ENCODE measurements around the gene RAPGEF6.
"Not testable (repeated sequence)": the region's sequence is repeated elsewhere in the genome, so short reads cannot be mapped to it uniquely, and the experiment has no call there.

RAPGEF6 gene

DNA sequence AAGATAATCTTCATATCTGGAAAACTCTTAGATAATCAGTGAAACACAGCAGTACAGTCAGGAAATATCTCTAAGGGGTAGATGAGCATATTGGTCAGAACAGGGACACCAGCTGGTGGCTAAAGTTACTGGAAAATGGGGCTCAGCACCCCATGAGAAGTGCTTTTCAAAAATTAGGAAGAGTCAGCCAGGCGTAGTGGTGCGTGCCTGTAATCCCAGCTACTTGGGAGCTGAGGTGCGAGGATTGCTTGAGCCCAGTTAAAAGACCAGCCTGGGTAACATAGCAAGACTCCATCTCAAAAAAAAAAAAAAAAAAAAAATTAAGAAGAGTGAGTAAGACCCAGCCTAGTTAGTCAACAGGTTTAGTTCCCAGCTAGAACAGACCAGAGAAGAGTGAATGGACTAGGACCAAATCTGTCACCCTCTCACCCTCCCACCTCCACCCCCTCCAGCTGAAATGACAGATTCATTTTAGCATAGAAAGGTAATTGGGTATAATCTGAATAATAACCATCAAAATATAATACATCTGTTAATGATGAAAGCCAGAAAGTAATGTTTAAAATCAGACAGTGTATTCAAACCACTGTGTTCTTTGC is 250.3 kb downstream of the RAPGEF6 start:
- no peak for DNase-seq
- in situ Hi-C loops (cut with MboI; ENCODE audit: low pct_unique_long_range_greater_than_20kb, low sequenced_read_pairs) = loop anchor here (25.0 kb wide), 1 partner anchor 222 kb away; the partner anchor contains the start of genes HINT1 and LYRM7

DNA sequence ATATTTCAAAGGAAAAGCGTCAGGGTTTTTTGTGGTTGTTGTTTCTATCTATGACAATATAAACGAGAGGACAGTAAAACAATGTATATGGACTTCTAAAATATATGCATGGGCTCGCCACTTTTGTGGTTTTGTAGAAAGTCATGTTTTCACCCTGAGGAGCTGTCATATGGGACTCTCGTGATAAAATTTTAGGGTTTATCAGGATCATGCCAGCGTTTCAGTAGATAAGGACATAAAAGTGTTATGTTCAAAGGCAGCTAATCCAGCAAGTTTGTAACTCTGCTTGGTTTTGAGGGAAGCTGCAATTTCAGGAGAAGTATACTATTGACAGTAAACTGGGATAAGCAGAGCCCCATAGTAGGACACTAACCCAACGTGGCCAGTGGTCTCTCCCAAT is 250.9 kb downstream of the RAPGEF6 start:
- no peak for DNase-seq
- in situ Hi-C loops (cut with MboI; ENCODE audit: low pct_unique_long_range_greater_than_20kb, low sequenced_read_pairs) = loop anchor here (25.0 kb wide), 1 partner anchor 222 kb away; the partner anchor contains the start of genes HINT1 and LYRM7

DNA sequence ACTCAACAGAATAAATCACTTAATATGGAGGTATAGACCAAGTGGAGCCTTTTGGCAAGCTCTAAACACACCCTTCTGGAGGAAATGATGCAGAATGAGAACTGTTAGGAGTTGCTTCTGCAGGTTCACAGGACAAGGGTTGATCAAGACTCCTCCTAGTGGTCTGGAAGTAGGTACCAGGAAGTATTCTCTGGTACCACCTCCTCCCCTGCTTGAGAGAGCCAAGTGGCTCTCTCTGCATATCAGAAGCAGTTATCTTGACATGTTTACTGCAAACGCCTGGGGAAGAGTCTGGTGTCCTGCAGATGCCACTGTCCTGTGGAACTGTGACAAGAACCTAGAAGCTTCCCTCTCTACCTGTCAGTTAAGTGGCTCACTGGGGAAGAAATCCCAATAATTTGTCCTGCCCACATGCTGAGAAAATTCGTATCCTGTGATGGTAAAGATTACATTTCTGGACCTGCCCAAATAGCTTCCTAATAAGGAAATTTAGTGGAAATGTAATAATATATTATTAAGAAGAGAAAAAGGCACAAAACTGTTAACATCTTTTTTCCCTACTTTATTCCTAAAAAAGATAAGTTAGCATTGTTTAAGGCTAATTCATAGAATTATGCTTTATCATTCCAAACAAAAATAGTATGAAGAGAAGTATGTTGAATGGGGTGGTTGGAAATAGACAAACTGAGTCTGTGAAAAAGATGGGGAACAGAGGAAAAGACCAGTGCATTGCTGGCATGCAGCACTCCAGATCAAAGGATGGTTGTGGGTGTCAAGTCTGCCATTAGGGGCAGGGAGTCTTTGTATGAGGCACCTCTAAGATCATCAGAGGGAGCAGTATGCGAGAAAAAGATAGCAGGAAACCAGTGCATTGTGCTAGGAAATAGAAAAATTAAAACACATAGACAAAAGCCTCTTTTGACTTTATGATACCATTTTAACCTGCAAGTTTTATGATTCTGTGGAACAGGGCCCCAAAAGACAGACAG is 252.3 kb downstream of the RAPGEF6 start:
- peak; percentile 84 for DNase-seq
- in situ Hi-C loops (cut with MboI; ENCODE audit: low pct_unique_long_range_greater_than_20kb, low sequenced_read_pairs) = loop anchor here (25.0 kb wide), 1 partner anchor 220 kb away; the partner anchor contains the start of genes HINT1 and LYRM7

- in situ Hi-C loops (cut with MboI; ENCODE audit: low pct_unique_long_range_greater_than_20kb, low sequenced_read_pairs) = loop anchor here (25.0 kb wide), 1 partner anchor 219 kb away; the partner anchor contains the start of genes HINT1 and LYRM7
- no peak for DNase-seq
Observed at GRCh38 chr5:131381777-131382176, 253.3 kb downstream of the RAPGEF6 start.

DNA sequence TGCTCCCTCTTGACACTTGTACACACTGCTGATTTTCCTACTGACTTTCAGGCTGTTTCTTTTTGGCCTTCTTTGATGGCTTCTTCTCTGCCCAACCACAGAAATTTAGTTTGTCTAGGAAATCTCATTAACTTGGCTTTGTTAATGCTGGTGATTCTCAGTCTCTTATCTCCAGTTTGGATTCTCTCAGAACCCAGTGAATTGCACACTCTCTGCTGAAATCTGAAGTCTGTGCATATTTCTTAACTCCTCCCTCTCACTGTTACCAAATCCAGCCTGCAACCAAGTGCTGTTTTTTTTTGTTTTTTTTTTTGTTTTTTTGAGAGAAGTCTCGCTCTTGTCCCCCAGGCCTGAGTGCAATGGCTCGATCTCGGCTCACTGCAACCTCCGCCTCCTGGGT is 254.0 kb downstream of the RAPGEF6 start:
- in situ Hi-C loops (cut with MboI; ENCODE audit: low pct_unique_long_range_greater_than_20kb, low sequenced_read_pairs) = loop anchor here (25.0 kb wide), 1 partner anchor 219 kb away; the partner anchor contains the start of genes HINT1 and LYRM7

GRCh38 chr5:131380238-131380637 is 254.8 kb downstream of the RAPGEF6 start:
- in situ Hi-C loops (cut with MboI; ENCODE audit: low pct_unique_long_range_greater_than_20kb, low sequenced_read_pairs) = loop anchor here (25.0 kb wide), 1 partner anchor 218 kb away; the partner anchor contains the start of genes HINT1 and LYRM7
- not testable (repeated sequence) for DNase-seq

More for the DNA sequence above, 254.0 kb downstream of the RAPGEF6 start:
- DNase-seq = no peak

GRCh38 chr5:131379723-131380122 is 255.3 kb downstream of the RAPGEF6 start:
- peak; percentile 66 for DNase-seq
- in situ Hi-C loops (cut with MboI; ENCODE audit: low pct_unique_long_range_greater_than_20kb, low sequenced_read_pairs) = loop anchor here (25.0 kb wide), 1 partner anchor 217 kb away; the partner anchor contains the start of genes HINT1 and LYRM7

- DNase-seq = no peak
- in situ Hi-C loops (cut with MboI; ENCODE audit: low pct_unique_long_range_greater_than_20kb, low sequenced_read_pairs) = loop anchor here (25.0 kb wide), 1 partner anchor 217 kb away; the partner anchor contains the start of genes HINT1 and LYRM7
Observed at GRCh38 chr5:131378721-131379541, 256.1 kb downstream of the RAPGEF6 start.

- no peak for DNase-seq
- in situ Hi-C loops (cut with MboI; ENCODE audit: low pct_unique_long_range_greater_than_20kb, low sequenced_read_pairs) = loop anchor here (25.0 kb wide), 1 partner anchor 216 kb away; the partner anchor contains the start of genes HINT1 and LYRM7
Observed at GRCh38 chr5:131377785-131378325, 257.2 kb downstream of the RAPGEF6 start.

DNA sequence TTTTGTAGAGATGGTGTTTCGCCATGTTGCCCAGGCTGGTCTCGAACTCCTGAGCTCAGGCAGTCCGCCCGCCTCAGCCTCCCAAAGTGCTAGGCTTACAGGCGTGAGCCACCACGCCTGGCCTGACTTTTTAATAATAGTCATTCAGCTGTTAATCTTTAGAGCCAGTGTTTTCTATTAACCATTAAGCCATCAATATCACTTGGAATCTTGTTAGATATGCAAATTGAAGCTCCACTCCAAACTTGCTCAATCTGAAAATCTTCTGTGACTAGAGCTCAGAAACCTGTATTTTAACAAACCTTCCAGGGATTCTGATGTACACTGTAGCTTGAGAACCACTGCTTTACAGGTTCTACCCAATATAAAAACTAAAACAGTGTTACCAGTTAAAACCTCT is 257.7 kb downstream of the RAPGEF6 start:
- no peak for DNase-seq
- in situ Hi-C loops (cut with MboI; ENCODE audit: low pct_unique_long_range_greater_than_20kb, low sequenced_read_pairs) = loop anchor here (25.0 kb wide), 1 partner anchor 215 kb away; the partner anchor contains the start of genes HINT1 and LYRM7

DNA sequence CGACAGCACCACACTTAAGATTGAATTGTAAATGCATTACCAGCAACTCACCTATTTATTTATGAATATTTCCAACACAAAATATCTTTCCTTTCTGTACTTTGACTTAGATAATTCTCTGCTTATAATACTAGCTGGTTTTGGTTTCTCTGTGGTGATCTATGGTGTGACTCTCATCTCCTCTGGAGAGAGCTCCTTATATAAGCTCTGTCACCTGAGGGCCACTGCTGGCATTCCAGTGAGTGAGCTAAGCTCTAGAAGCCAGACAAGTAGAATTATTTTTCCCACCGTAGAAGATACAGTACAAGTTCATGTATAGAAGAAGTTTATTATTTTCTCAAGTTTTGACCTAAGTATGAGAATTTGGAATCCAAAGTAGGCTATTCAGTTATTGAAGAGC is 259.7 kb downstream of the RAPGEF6 start:
- in situ Hi-C loops (cut with MboI; ENCODE audit: low pct_unique_long_range_greater_than_20kb, low sequenced_read_pairs) = loop anchor here (25.0 kb wide), 1 partner anchor 213 kb away; the partner anchor contains the start of genes HINT1 and LYRM7

More for the DNA sequence above, 259.7 kb downstream of the RAPGEF6 start:
- DNase-seq = no peak

Data from KBM-7 (cell line).